Ishikawa (cell line): Measurements from ENCODE around the gene P2RX1.

ENCODE experiments used
- CEBPB ChIP-seq: IDR thresholded peaks from 2 replicates; pipeline ENCODE4 v1.6.1; 2012
- CREB1 ChIP-seq: IDR thresholded peaks from 2 replicates; pipeline ENCODE4 v1.6.1; 2012; ENCODE audit warnings: low read depth
- EGR1 ChIP-seq: IDR thresholded peaks from 2 replicates; pipeline ENCODE4 v1.6.1; 2012
- EP300 ChIP-seq: IDR thresholded peaks from 2 replicates; pipeline ENCODE4 v1.6.1; 2012; ENCODE audit warnings: borderline replicate concordance
- FOXM1 ChIP-seq: IDR thresholded peaks from 2 replicates; pipeline ENCODE4 v1.6.1; 2012; ENCODE audit warnings: low read depth, borderline replicate concordance
- MAX ChIP-seq: IDR thresholded peaks from 2 replicates; pipeline ENCODE4 v1.6.1; 2012
- NFIC ChIP-seq: IDR thresholded peaks from 2 replicates; pipeline ENCODE4 v1.6.1; 2012
- RAD21 ChIP-seq: IDR thresholded peaks from 2 replicates; pipeline ENCODE4 v1.6.1; 2012; ENCODE audit warnings: low read depth
- REST ChIP-seq: IDR thresholded peaks from 2 replicates; pipeline ENCODE4 v1.6.1; 2012; ENCODE audit warnings: low read depth, mild to moderate bottlenecking
- TAF1 ChIP-seq: IDR thresholded peaks from 2 replicates; pipeline ENCODE4 v1.6.1; 2012; ENCODE audit warnings: low read depth, mild to moderate bottlenecking
- TCF12 ChIP-seq: IDR thresholded peaks from 2 replicates; pipeline ENCODE4 v1.6.1; 2012; ENCODE audit warnings: low read depth
- TEAD4 ChIP-seq: IDR thresholded peaks from 2 replicates; pipeline ENCODE4 v1.6.1; 2012
- USF1 ChIP-seq: IDR thresholded peaks from 2 replicates; pipeline ENCODE4 v1.6.1; 2012
- YY1 ChIP-seq: IDR thresholded peaks from 2 replicates; pipeline ENCODE4 v1.6.1; 2012; ENCODE audit warnings: low read depth
- ZBTB7A ChIP-seq: IDR thresholded peaks from 2 replicates; pipeline ENCODE4 v1.6.1; 2012; ENCODE audit warnings: low read depth

P2RX1 gene

GRCh38 chr17:3851461-3852100, 64.7 kb downstream of the P2RX1 start:
- TF ChIP-seq TCF12 (no peak), REST (no peak)

GRCh38 chr17:3848229-3848835, 67.9 kb downstream of the P2RX1 start:
- TF ChIP-seq USF1 (no peak), NFIC (no peak), TCF12 (no peak), TEAD4 (no peak), REST (no peak), MAX (no peak), TAF1 (no peak), EGR1 (no peak), EP300 (no peak), FOXM1 (no peak), ZBTB7A (no peak), CREB1 (no peak), CEBPB (no peak), YY1 (no peak), RAD21 (no peak)

- TF ChIP-seq RAD21 = no peak
These were observed 69.0 kb downstream of the P2RX1 start for GRCh38 chr17:3847165-3847670.
